Endodermal cell (in vitro differentiated cells): ENCODE measurements around the gene MTMR3. TPM values are rescaled to one million over a fixed set of nuclear protein-coding genes. Genes with fewer than 3 reads are reported as not detected.

Experiments
- DNase-seq: peaks from one replicate; pipeline ENCODE4 v3.0.0-alpha.2; 2017
- H3K27ac ChIP-seq: 2 replicates; pipeline ENCODE4 v1.5.1; 2013; ENCODE audit warnings: mild to moderate bottlenecking, low read depth, low read length, moderate library complexity
- H3K27me3 ChIP-seq: 2 replicates; pipeline ENCODE4 v1.6.1; 2013; ENCODE audit warnings: mild to moderate bottlenecking, low read length, moderate library complexity; ENCODE audit not compliant: insufficient read depth, control insufficient read depth, poor library complexity, severe bottlenecking
- H3K36me3 ChIP-seq: 2 replicates; pipeline ENCODE4 v1.7.0; 2013; ENCODE audit warnings: mild to moderate bottlenecking, low read length, moderate library complexity; ENCODE audit not compliant: control insufficient read depth, insufficient read depth
- H3K4me1 ChIP-seq: one replicate; pipeline ENCODE4 v1.7.0; 2013; ENCODE audit warnings: low read length; ENCODE audit not compliant: control insufficient read depth, insufficient read depth
- H3K4me3 ChIP-seq: 2 replicates; pipeline ENCODE4 v1.5.1; 2013; ENCODE audit warnings: mild to moderate bottlenecking, low read length, moderate library complexity
- H3K9ac ChIP-seq: 2 replicates; pipeline ENCODE4 v1.6.1; 2013; ENCODE audit warnings: mild to moderate bottlenecking, low read length, moderate library complexity; ENCODE audit not compliant: poor library complexity, severe bottlenecking; ENCODE audit errors: extremely low read depth
- H3K9me3 ChIP-seq: 2 replicates; pipeline ENCODE4 v1.6.1; 2013; ENCODE audit warnings: mild to moderate bottlenecking, low read length, moderate library complexity; ENCODE audit not compliant: control insufficient read depth
- H3K27ac Mint-ChIP-seq: 2 replicates; pipeline ENCODE4 v1.8.0; 2020; ENCODE audit warnings: mixed read lengths
- H3K27me3 Mint-ChIP-seq: 2 replicates; pipeline ENCODE4 v1.8.0; 2021; ENCODE audit warnings: mild to moderate bottlenecking, mixed read lengths; ENCODE audit not compliant: insufficient read depth
- H3K36me3 Mint-ChIP-seq: 2 replicates; pipeline ENCODE4 v1.8.0; 2020; ENCODE audit warnings: low read depth, mixed read lengths
- H3K4me1 Mint-ChIP-seq: 2 replicates; pipeline ENCODE4 v1.8.0; 2020; ENCODE audit warnings: mixed read lengths
- H3K4me3 Mint-ChIP-seq: 2 replicates; pipeline ENCODE4 v1.8.0; 2020; ENCODE audit warnings: mild to moderate bottlenecking, moderate library complexity, mixed read lengths
- H3K9me3 Mint-ChIP-seq: 2 replicates; pipeline ENCODE4 v1.8.0; 2020; ENCODE audit warnings: mild to moderate bottlenecking, mixed read lengths
- WGBS, 2 experiments: methylation state at CpG; one replicate each; pipeline versions ENCODE4 v1.1.5 to v1.1.7; 2013; ENCODE audit warnings: missing lambda C conversion rate in 2 of 2, mixed read lengths in 1 of 2; ENCODE audit not compliant: insufficient coverage in 1 of 2, insufficient read length in 1 of 2; 5-methylcytosine and 5-hydroxymethylcytosine counted together
- total RNA-seq, 2 donors: library from RNA; stranded (reverse); fragmentation: NEBNext Ultra II Directional in 1 of 2; extraction: Animal tissue kit (Norgen Biotek cat#: 25700) in 1 of 2; gene quantifications; 2 replicates in 1 of 2; 3 replicates in 1 of 2; pipeline ENCODE4 v1.2.1, GENCODE V29; 2021
- TF ChIP-seq, protein P1 (sequence below): fragments of 200-600 bp; sonication (generic); conservative IDR thresholded peaks from 2 replicates; pipeline ENCODE4 v1.5.0; 2021; ENCODE audit warnings: antibody characterized with exemption, mild to moderate bottlenecking

The MTMR3 gene
- total RNA-seq, 2 donors from 2014 or later: 30.9 to 41.3 TPM

DNA sequence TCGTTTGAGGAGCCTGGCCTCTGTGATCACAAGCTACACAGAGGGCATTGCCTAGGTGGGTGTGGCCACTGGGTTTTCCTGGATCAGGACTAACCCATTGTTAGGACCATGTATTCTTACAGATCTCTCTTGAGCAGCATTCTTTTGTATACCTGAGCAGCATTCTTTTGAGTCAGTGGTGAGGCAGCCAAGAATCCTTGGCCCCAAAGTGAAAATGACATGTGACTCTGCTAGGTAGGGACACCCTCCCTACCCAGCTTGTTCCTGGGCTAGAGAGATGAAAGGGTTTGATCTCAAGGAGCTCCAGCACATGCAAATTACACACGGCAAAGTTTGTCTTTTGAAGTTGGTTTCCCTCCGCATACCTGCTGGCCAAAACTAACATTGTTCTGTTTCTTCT lies 142.2 kb downstream of the MTMR3 start:
- H3K36me3 ChIP-seq: peaks cover 74% of the 10 kb centered on the region
- no peaks in the 10 kb centered on the region for H3K27me3 ChIP-seq
- no peaks in the 10 kb centered on the region for H3K4me1 ChIP-seq
- TF ChIP-seq, protein P1, sequence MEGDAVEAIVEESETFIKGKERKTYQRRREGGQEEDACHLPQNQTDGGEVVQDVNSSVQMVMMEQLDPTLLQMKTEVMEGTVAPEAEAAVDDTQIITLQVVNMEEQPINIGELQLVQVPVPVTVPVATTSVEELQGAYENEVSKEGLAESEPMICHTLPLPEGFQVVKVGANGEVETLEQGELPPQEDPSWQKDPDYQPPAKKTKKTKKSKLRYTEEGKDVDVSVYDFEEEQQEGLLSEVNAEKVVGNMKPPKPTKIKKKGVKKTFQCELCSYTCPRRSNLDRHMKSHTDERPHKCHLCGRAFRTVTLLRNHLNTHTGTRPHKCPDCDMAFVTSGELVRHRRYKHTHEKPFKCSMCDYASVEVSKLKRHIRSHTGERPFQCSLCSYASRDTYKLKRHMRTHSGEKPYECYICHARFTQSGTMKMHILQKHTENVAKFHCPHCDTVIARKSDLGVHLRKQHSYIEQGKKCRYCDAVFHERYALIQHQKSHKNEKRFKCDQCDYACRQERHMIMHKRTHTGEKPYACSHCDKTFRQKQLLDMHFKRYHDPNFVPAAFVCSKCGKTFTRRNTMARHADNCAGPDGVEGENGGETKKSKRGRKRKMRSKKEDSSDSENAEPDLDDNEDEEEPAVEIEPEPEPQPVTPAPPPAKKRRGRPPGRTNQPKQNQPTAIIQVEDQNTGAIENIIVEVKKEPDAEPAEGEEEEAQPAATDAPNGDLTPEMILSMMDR: no peak
- no peaks in the 10 kb centered on the region for H3K9me3 Mint-ChIP-seq
- H3K27ac ChIP-seq: no peak overlapping the region
- DNase-seq: no peak
- H3K9ac ChIP-seq: no peak overlapping the region
- WGBS, 2 experiments: 88 to 92% methylated on average over 3 of the region's 3 CpGs
- H3K27ac Mint-ChIP-seq: no peak overlapping the region
- no peak overlapping the region for H3K4me3 Mint-ChIP-seq
- no peak overlapping the region for H3K4me3 ChIP-seq
- H3K9me3 ChIP-seq: no peaks in the 10 kb centered on the region
- no peaks in the 10 kb centered on the region for H3K4me1 Mint-ChIP-seq
- H3K27me3 Mint-ChIP-seq: no peaks in the 10 kb centered on the region
- H3K36me3 Mint-ChIP-seq: peaks cover 69% of the 10 kb centered on the region

DNA sequence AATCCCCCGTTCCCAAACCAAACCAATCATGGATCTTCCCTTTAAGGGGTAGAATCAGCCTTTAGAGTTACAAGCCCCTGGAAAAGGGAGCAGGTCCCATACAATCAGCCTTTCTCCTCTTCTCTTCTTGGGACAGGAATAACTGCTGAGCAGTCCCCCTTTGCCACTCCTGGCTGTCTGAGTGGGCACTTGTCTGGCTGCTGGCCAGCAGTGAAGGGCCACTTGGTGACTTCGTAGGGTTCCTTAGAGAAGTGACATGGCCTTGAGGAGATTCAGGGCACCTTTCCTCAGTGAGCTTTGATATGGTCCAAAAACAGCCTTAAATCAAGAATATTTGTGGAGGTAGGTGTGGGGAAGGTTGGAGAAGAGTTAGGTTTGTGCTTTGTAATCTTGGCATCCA lies 143.8 kb downstream of the MTMR3 start:
- no peaks in the 10 kb centered on the region for H3K9me3 Mint-ChIP-seq
- TF ChIP-seq, protein P1: no peak
- DNase-seq: no peak

DNA sequence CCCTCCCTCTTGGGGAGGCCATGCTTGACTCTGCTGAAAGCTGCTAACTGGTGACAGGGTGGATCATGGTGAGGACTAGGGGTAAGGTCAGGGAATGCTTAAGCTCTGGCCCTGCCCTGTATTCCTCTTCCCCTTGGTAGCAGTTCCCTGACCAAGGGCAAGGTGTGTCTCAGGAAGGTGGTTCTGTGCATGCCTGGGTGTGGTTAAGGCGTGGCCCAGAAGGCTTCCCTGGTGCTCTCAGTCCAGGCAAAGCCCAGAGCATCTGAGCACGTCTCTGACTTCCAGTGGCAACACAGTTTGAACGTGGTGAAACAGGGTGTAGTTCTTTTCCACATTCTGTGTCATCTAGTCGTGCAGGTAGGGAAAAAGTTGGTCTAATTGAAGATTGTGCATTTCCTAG lies 144.2 kb downstream of the MTMR3 start:
- WGBS, 2 experiments: 80 to 81% methylated on average over 3 to 4 of the region's 4 CpGs
- H3K27ac Mint-ChIP-seq: no peak overlapping the region
- H3K4me1 Mint-ChIP-seq: no peaks in the 10 kb centered on the region
- Histone ChIP-seq H3K27me3 (no peaks in the 10 kb centered on the region), H3K9ac (no peak overlapping the region), H3K4me3 (no peak overlapping the region), H3K27ac (no peak overlapping the region), H3K9me3 (no peaks in the 10 kb centered on the region), H3K4me1 (no peaks in the 10 kb centered on the region), H3K36me3 (peaks cover 59% of the 10 kb centered on the region)
- no peak overlapping the region for H3K4me3 Mint-ChIP-seq
- TF ChIP-seq, protein P1: no peak
- DNase-seq: no peak
- no peaks in the 10 kb centered on the region for H3K27me3 Mint-ChIP-seq
- H3K36me3 Mint-ChIP-seq: peaks cover 56% of the 10 kb centered on the region
- H3K9me3 Mint-ChIP-seq: no peaks in the 10 kb centered on the region

More for the DNA sequence above, 143.8 kb downstream of the MTMR3 start:
- Mint-ChIP-seq H3K27ac (no peak overlapping the region), H3K36me3 (peaks cover 58% of the 10 kb centered on the region), H3K4me3 (no peak overlapping the region), H3K27me3 (no peaks in the 10 kb centered on the region), H3K4me1 (no peaks in the 10 kb centered on the region)
- Histone ChIP-seq H3K36me3 (peaks cover 63% of the 10 kb centered on the region), H3K4me1 (no peaks in the 10 kb centered on the region), H3K27me3 (no peaks in the 10 kb centered on the region), H3K27ac (no peak overlapping the region), H3K4me3 (no peak overlapping the region), H3K9me3 (no peaks in the 10 kb centered on the region), H3K9ac (no peak overlapping the region)
- 86 to 97% methylated on average over 1 to 2 of the region's 2 CpGs for WGBS, 2 experiments
